ENCODE results near the gene YPEL2.

Gene YPEL2

GRCh38 chr17:59331929-59332748 lies 684 bp downstream of the YPEL2 start (continued):
- peak; percentile 75; the same call in 1 of the 2 replicates for TF ChIP-seq ZNF777 (tag by site-specific recombination; IDR thresholded peaks at IDR 0.05; ENCODE audit: borderline replicate concordance)
- no peak for TF ChIP-seq KLF10 (tag by site-specific recombination; IDR thresholded peaks at IDR 0.05)
- TF ChIP-seq SALL2 (tag by site-specific recombination; IDR thresholded peaks at IDR 0.05; ENCODE audit: borderline replicate concordance): no peak
- TF ChIP-seq, protein P1, sequence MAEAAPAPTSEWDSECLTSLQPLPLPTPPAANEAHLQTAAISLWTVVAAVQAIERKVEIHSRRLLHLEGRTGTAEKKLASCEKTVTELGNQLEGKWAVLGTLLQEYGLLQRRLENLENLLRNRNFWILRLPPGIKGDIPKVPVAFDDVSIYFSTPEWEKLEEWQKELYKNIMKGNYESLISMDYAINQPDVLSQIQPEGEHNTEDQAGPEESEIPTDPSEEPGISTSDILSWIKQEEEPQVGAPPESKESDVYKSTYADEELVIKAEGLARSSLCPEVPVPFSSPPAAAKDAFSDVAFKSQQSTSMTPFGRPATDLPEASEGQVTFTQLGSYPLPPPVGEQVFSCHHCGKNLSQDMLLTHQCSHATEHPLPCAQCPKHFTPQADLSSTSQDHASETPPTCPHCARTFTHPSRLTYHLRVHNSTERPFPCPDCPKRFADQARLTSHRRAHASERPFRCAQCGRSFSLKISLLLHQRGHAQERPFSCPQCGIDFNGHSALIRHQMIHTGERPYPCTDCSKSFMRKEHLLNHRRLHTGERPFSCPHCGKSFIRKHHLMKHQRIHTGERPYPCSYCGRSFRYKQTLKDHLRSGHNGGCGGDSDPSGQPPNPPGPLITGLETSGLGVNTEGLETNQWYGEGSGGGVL (tag by site-specific recombination; IDR thresholded peaks at IDR 0.05): peak; percentile 34; the same call in 1 of the 2 replicates
- no peak for TF ChIP-seq ZNF521 (tag by site-specific recombination; IDR thresholded peaks at IDR 0.05)
- TF ChIP-seq ZNF747 (tag by site-specific recombination; IDR thresholded peaks at IDR 0.05): no peak
- peak; percentile 89 for TF ChIP-seq ZNF335 (tag by site-specific recombination; conservative IDR thresholded peaks at IDR 0.05)
- no peak for TF ChIP-seq TRIM28 (IDR thresholded peaks at IDR 0.05; ENCODE audit: borderline replicate concordance, low read length)
- peak; percentile 50; the same call in 1 of the 2 replicates for TF ChIP-seq SCRT2 (tag by site-specific recombination; IDR thresholded peaks at IDR 0.05)
- 0 out of 2 replicates have a peak, but pooled peaks have one; percentile 32 for TF ChIP-seq ZBTB7A (tag by site-specific recombination; IDR thresholded peaks at IDR 0.05; ENCODE audit: low read depth)
- no peak for TF ChIP-seq ZNF416 (tag by site-specific recombination; IDR thresholded peaks at IDR 0.05)
- no peak for TF ChIP-seq ZNF530 (tag by site-specific recombination; IDR thresholded peaks at IDR 0.05; ENCODE audit: low read depth)
- TF ChIP-seq, protein P2, sequence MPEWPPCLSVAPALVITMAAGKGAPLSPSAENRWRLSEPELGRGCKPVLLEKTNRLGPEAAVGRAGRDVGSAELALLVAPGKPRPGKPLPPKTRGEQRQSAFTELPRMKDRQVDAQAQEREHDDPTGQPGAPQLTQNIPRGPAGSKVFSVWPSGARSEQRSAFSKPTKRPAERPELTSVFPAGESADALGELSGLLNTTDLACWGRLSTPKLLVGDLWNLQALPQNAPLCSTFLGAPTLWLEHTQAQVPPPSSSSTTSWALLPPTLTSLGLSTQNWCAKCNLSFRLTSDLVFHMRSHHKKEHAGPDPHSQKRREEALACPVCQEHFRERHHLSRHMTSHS (tag by site-specific recombination; IDR thresholded peaks at IDR 0.05): no peak
- TF ChIP-seq FEZF1 (tag by site-specific recombination; IDR thresholded peaks at IDR 0.05): no peak
- no peak for TF ChIP-seq SETDB1 (IDR thresholded peaks at IDR 0.05; ENCODE audit: insufficient read length, low read length)
- 0 out of 2 replicates have a peak, but pooled peaks have one; percentile 38 for TF ChIP-seq ZFHX2 (tag by site-specific recombination; conservative IDR thresholded peaks at IDR 0.05)
- no peak for TF ChIP-seq ZSCAN16 (tag by site-specific recombination; IDR thresholded peaks at IDR 0.05)
- TF ChIP-seq ZFP41 (tag by site-specific recombination; IDR thresholded peaks at IDR 0.05; ENCODE audit: borderline replicate concordance): no peak
- peak; percentile 26; the same call in 1 of the 2 replicates for TF ChIP-seq KLF9 (tag by site-specific recombination; IDR thresholded peaks at IDR 0.05; ENCODE audit: low read depth)
- no peak for TF ChIP-seq ZNF155 (tag by site-specific recombination; IDR thresholded peaks at IDR 0.05)
- TF ChIP-seq, protein P3, sequence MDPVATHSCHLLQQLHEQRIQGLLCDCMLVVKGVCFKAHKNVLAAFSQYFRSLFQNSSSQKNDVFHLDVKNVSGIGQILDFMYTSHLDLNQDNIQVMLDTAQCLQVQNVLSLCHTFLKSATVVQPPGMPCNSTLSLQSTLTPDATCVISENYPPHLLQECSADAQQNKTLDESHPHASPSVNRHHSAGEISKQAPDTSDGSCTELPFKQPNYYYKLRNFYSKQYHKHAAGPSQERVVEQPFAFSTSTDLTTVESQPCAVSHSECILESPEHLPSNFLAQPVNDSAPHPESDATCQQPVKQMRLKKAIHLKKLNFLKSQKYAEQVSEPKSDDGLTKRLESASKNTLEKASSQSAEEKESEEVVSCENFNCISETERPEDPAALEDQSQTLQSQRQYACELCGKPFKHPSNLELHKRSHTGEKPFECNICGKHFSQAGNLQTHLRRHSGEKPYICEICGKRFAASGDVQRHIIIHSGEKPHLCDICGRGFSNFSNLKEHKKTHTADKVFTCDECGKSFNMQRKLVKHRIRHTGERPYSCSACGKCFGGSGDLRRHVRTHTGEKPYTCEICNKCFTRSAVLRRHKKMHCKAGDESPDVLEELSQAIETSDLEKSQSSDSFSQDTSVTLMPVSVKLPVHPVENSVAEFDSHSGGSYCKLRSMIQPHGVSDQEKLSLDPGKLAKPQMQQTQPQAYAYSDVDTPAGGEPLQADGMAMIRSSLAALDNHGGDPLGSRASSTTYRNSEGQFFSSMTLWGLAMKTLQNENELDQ (tag by site-specific recombination; IDR thresholded peaks at IDR 0.05; ENCODE audit: low read depth): no peak
- no peak for TF ChIP-seq ZNF510 (tag by site-specific recombination; IDR thresholded peaks at IDR 0.05; ENCODE audit: insufficient replicate concordance)
- TF ChIP-seq, protein P4, sequence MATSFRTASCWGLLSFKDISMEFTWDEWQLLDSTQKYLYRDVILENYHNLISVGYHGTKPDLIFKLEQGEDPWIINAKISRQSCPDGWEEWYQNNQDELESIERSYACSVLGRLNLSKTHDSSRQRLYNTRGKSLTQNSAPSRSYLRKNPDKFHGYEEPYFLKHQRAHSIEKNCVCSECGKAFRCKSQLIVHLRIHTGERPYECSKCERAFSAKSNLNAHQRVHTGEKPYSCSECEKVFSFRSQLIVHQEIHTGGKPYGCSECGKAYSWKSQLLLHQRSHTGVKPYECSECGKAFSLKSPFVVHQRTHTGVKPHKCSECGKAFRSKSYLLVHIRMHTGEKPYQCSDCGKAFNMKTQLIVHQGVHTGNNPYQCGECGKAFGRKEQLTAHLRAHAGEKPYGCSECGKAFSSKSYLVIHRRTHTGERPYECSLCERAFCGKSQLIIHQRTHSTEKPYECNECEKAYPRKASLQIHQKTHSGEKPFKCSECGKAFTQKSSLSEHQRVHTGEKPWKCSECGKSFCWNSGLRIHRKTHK (tag by site-specific recombination; IDR thresholded peaks at IDR 0.05): no peak
- TF ChIP-seq ZNF175 (tag by site-specific recombination; IDR thresholded peaks at IDR 0.05): no peak
- TF ChIP-seq ZNF792 (tag by site-specific recombination; IDR thresholded peaks at IDR 0.05): no peak
- TF ChIP-seq, protein P5, sequence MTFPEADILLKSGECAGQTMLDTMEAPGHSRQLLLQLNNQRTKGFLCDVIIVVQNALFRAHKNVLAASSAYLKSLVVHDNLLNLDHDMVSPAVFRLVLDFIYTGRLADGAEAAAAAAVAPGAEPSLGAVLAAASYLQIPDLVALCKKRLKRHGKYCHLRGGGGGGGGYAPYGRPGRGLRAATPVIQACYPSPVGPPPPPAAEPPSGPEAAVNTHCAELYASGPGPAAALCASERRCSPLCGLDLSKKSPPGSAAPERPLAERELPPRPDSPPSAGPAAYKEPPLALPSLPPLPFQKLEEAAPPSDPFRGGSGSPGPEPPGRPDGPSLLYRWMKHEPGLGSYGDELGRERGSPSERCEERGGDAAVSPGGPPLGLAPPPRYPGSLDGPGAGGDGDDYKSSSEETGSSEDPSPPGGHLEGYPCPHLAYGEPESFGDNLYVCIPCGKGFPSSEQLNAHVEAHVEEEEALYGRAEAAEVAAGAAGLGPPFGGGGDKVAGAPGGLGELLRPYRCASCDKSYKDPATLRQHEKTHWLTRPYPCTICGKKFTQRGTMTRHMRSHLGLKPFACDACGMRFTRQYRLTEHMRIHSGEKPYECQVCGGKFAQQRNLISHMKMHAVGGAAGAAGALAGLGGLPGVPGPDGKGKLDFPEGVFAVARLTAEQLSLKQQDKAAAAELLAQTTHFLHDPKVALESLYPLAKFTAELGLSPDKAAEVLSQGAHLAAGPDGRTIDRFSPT (tag by site-specific recombination; IDR thresholded peaks at IDR 0.05): 0 out of 2 replicates have a peak, but pooled peaks have one; percentile 51
- TF ChIP-seq ZNF544 (tag by site-specific recombination; IDR thresholded peaks at IDR 0.05): no peak
- TF ChIP-seq KLF17 (tag by site-specific recombination; IDR thresholded peaks at IDR 0.05): no peak
- TF ChIP-seq ZNF184 (tag by site-specific recombination; IDR thresholded peaks at IDR 0.05): no peak
- no peak; the same call in 1 of the 2 replicates for TF ChIP-seq ZNF596 (tag by site-specific recombination; IDR thresholded peaks at IDR 0.05)

All from HEK293 (cell line).